ENCODE data around the gene CDC42EP3. TPM values are rescaled to one million over a fixed set of nuclear protein-coding genes. Genes with fewer than 3 reads are reported as not detected.

Gene CDC42EP3
- polyA plus RNA-seq, 2 of the 4 experiments (the other 2 are of a cell fraction), result 23.8 to 39.1 TPM

GRCh38 chr2:37652199-37652640 lies 19.2 kb downstream of the CDC42EP3 start:
- ATAC-seq (peak; percentile 91 to 94), FAIRE-seq (no peak), DNase-seq (ENCODE audit: low read depth in 1 of 2, low spot score in 1 of 2) (peak; percentile 84 to 85)
- WGBS (ENCODE audit: missing lambda C conversion rate), result 61% methylated on average over 5 of the region's 5 CpGs
- ChIA-PET POLR2A (interaction anchor here (0.6 to 1.0 kb wide), 3 partner anchors 18 to 24 kb away, joined by 3 to 6 read pairs (median 3); no protein-coding TSS in a partner anchor), CTCF (interaction anchor here (0.6 to 1.6 kb wide), 6 partner anchors 15 to 237 kb away, joined by 3 to 9 read pairs (median 3); no protein-coding TSS in a partner anchor)
- peak overlapping the region; percentile 41 for H3K4me2 ChIP-seq
- TF ChIP-seq, protein P1, sequence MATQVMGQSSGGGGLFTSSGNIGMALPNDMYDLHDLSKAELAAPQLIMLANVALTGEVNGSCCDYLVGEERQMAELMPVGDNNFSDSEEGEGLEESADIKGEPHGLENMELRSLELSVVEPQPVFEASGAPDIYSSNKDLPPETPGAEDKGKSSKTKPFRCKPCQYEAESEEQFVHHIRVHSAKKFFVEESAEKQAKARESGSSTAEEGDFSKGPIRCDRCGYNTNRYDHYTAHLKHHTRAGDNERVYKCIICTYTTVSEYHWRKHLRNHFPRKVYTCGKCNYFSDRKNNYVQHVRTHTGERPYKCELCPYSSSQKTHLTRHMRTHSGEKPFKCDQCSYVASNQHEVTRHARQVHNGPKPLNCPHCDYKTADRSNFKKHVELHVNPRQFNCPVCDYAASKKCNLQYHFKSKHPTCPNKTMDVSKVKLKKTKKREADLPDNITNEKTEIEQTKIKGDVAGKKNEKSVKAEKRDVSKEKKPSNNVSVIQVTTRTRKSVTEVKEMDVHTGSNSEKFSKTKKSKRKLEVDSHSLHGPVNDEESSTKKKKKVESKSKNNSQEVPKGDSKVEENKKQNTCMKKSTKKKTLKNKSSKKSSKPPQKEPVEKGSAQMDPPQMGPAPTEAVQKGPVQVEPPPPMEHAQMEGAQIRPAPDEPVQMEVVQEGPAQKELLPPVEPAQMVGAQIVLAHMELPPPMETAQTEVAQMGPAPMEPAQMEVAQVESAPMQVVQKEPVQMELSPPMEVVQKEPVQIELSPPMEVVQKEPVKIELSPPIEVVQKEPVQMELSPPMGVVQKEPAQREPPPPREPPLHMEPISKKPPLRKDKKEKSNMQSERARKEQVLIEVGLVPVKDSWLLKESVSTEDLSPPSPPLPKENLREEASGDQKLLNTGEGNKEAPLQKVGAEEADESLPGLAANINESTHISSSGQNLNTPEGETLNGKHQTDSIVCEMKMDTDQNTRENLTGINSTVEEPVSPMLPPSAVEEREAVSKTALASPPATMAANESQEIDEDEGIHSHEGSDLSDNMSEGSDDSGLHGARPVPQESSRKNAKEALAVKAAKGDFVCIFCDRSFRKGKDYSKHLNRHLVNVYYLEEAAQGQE (IDR thresholded peaks at IDR 0.05), result no peak
- TF ChIP-seq, protein P2, sequence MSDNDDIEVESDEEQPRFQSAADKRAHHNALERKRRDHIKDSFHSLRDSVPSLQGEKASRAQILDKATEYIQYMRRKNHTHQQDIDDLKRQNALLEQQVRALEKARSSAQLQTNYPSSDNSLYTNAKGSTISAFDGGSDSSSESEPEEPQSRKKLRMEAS (IDR thresholded peaks at IDR 0.05), result no peak
- TF ChIP-seq NFE2L2 (conservative IDR thresholded peaks at IDR 0.05; ENCODE audit: low read length) (peak; percentile 49; the same call in 1 of the 2 replicates), FOSL2 (IDR thresholded peaks at IDR 0.05) (peak; percentile 27; the same call in 1 of the 2 replicates), FOSL2 (CRISPR knock-in tag; IDR thresholded peaks at IDR 0.05) (peak; percentile 12; the same call in 1 of the 2 replicates)
- TF ChIP-seq, protein P3, sequence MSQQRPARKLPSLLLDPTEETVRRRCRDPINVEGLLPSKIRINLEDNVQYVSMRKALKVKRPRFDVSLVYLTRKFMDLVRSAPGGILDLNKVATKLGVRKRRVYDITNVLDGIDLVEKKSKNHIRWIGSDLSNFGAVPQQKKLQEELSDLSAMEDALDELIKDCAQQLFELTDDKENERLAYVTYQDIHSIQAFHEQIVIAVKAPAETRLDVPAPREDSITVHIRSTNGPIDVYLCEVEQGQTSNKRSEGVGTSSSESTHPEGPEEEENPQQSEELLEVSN (IDR thresholded peaks at IDR 0.05; ENCODE audit: borderline replicate concordance, low read depth), result no peak
- H3K27ac ChIP-seq, result peak overlapping the region; percentile 42 to 85
- no peak overlapping the region for H3K4me3 ChIP-seq
- H3K4me1 ChIP-seq, result peaks cover 80% of the 10 kb centered on the region
- H3K9me3 ChIP-seq, result no peaks in the 10 kb centered on the region

- Histone ChIP-seq H3K4me1 (peaks cover 73% of the 10 kb centered on the region), H3K4me3 (no peak overlapping the region), H3K9me3 (no peaks in the 10 kb centered on the region), H3K4me2 (no peak overlapping the region), H3K27ac (peak overlapping the region in 1 of 2 experiments; percentile 3; a peak in 1 of 6 replicates)
- DNase-seq (ENCODE audit: low read depth in 1 of 2, low spot score in 1 of 2), result no peak
- FAIRE-seq, result no peak
- TF ChIP-seq USF2 (IDR thresholded peaks at IDR 0.05) (no peak), POLR2AphosphoS2 (conservative IDR thresholded peaks at IDR 0.05; ENCODE audit: low read length) (no peak), RNF2 (IDR thresholded peaks at IDR 0.05; ENCODE audit: borderline replicate concordance, low read depth) (no peak)
- TF ChIP-seq, protein P4, sequence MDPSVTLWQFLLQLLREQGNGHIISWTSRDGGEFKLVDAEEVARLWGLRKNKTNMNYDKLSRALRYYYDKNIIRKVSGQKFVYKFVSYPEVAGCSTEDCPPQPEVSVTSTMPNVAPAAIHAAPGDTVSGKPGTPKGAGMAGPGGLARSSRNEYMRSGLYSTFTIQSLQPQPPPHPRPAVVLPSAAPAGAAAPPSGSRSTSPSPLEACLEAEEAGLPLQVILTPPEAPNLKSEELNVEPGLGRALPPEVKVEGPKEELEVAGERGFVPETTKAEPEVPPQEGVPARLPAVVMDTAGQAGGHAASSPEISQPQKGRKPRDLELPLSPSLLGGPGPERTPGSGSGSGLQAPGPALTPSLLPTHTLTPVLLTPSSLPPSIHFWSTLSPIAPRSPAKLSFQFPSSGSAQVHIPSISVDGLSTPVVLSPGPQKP (IDR thresholded peaks at IDR 0.05; ENCODE audit: low read depth, low read length), result no peak
- ChIA-PET POLR2A (no interaction called here), CTCF (interaction anchor here (1.3 to 2.8 kb wide), 2 partner anchors 8 to 181 kb away, joined by 3 to 12 read pairs; no protein-coding TSS in a partner anchor)
- ATAC-seq, result no peak
- 80% methylated on average over 3 of the region's 3 CpGs for WGBS (ENCODE audit: missing lambda C conversion rate)
Observed at GRCh38 chr2:37650548-37651093, 20.8 kb downstream of the CDC42EP3 start.

GRCh38 chr2:37649518-37649917 lies 21.9 kb downstream of the CDC42EP3 start:
- ATAC-seq (no peak), FAIRE-seq (no peak), DNase-seq (ENCODE audit: low read depth in 1 of 2, low spot score in 1 of 2) (no peak)
- ChIA-PET POLR2A (interaction anchor here (0.6 to 1.2 kb wide), 3 partner anchors 21 to 64 kb away, joined by 3 read pairs; no protein-coding TSS in a partner anchor), CTCF (interaction anchor here (0.6 to 2.8 kb wide), 9 partner anchors 9 to 241 kb away, joined by 3 to 12 read pairs (median 4); no protein-coding TSS in a partner anchor)
- Histone ChIP-seq H3K4me1 (peaks cover 73% of the 10 kb centered on the region), H3K4me3 (no peak overlapping the region), H3K27ac (no peak overlapping the region; a peak in 1 of 6 replicates), H3K4me2 (no peak overlapping the region), H3K9me3 (no peaks in the 10 kb centered on the region)
- WGBS (ENCODE audit: missing lambda C conversion rate), result 88% methylated on average over 3 of the region's 3 CpGs
- TF ChIP-seq HOXA7 (CRISPR knock-in tag; IDR thresholded peaks at IDR 0.05), result no peak
- no peak for TF ChIP-seq MAFK (IDR thresholded peaks at IDR 0.05; ENCODE audit: partially characterized antibody)
- no peak for TF ChIP-seq EHF (CRISPR knock-in tag; IDR thresholded peaks at IDR 0.05)
- TF ChIP-seq RNF2 (IDR thresholded peaks at IDR 0.05; ENCODE audit: borderline replicate concordance, low read depth), result no peak
- TF ChIP-seq CHD2 (IDR thresholded peaks at IDR 0.05; ENCODE audit: low read length, partially characterized antibody), result no peak
- TF ChIP-seq, protein P5, sequence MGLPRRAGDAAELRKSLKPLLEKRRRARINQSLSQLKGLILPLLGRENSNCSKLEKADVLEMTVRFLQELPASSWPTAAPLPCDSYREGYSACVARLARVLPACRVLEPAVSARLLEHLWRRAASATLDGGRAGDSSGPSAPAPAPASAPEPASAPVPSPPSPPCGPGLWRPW (IDR thresholded peaks at IDR 0.05), result no peak
- TF ChIP-seq, protein P6, sequence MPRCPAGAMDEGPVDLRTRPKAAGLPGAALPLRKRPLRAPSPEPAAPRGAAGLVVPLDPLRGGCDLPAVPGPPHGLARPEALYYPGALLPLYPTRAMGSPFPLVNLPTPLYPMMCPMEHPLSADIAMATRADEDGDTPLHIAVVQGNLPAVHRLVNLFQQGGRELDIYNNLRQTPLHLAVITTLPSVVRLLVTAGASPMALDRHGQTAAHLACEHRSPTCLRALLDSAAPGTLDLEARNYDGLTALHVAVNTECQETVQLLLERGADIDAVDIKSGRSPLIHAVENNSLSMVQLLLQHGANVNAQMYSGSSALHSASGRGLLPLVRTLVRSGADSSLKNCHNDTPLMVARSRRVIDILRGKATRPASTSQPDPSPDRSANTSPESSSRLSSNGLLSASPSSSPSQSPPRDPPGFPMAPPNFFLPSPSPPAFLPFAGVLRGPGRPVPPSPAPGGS (IDR thresholded peaks at IDR 0.05), result no peak
- TF ChIP-seq FOXS1 (CRISPR knock-in tag; IDR thresholded peaks at IDR 0.05), result no peak
- TF ChIP-seq NPAS2 (CRISPR knock-in tag; IDR thresholded peaks at IDR 0.05; ENCODE audit: borderline replicate concordance), result no peak
- TF ChIP-seq, protein P3 (IDR thresholded peaks at IDR 0.05; ENCODE audit: borderline replicate concordance, low read depth), result no peak
- no peak for TF ChIP-seq HOXB5 (CRISPR knock-in tag; IDR thresholded peaks at IDR 0.05)
- TF ChIP-seq, protein P2 (IDR thresholded peaks at IDR 0.05), result no peak
- no peak for TF ChIP-seq POLR2A (IDR thresholded peaks at IDR 0.05; ENCODE audit: low read length)

Measured in A549 (cell line).